Measurements from ENCODE around the gene NAA35. TPM values are rescaled to one million over a fixed set of nuclear protein-coding genes. Genes with fewer than 3 reads are reported as not detected.
"Not testable (repeated sequence)": the region's sequence is repeated elsewhere in the genome, so short reads cannot be mapped to it uniquely, and the experiment has no call there.

The NAA35 gene
- total RNA-seq, 1 donor from 2014 or later, result 29.6 TPM

DNA sequence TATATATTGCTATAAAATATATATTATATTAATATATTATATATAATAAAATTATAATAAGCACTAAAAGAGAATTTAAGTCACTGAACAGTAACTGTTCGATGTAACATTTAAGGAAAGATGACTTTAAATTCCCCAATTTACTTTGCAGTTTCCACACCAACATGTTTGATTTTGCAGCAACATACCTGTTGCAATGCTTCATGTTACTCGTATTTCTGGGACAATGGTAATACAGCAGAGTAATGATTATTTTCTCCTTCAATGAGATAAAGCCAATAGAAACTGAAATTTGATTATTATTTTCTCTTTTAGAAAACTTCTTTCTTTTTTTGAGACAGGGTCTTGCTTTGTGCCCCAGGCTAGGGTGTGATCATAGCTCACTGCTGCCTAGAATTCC, 9.5 kb upstream of the NAA35 start:
- Mint-ChIP-seq H3K4me1 (peaks cover 6% of the 10 kb centered on the region), H3K27me3 (peaks cover 25% of the 10 kb centered on the region), H3K27ac (no peak overlapping the region), H3K9me3 (no peaks in the 10 kb centered on the region), H3K36me3 (ENCODE audit: low read depth) (no peaks in the 10 kb centered on the region), H3K4me3 (no peak overlapping the region)
- no peak for DNase-seq
- intact Hi-C loops (cut with micrococcal nuclease), result no loop called here

DNA sequence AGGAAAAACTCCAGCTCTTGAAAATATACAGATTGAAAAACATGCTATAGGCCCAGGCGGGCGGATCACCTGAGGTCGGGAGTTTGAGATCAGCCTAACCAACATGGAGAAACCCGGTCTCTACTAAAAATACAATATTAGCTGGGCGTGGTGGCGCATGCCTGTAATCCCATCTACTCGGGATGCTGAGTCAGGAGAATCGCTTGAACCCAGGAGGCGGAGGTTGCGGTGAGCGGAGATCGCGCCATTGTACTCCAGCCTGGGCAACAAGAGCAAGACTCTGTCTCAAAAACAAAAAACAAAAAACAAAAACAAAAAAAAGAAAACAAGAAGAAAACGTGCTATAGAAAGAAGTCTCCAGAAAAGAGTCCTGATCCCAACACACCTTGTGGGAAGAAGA, 5.0 kb upstream of the NAA35 start:
- H3K4me1 Mint-ChIP-seq; DNase-seq; H3K27me3 Mint-ChIP-seq; H3K9me3 Mint-ChIP-seq; intact Hi-C loops (cut with micrococcal nuclease); H3K4me3 Mint-ChIP-seq; H3K27ac Mint-ChIP-seq; H3K36me3 Mint-ChIP-seq (ENCODE audit: low read depth): not testable (repeated sequence)

DNA sequence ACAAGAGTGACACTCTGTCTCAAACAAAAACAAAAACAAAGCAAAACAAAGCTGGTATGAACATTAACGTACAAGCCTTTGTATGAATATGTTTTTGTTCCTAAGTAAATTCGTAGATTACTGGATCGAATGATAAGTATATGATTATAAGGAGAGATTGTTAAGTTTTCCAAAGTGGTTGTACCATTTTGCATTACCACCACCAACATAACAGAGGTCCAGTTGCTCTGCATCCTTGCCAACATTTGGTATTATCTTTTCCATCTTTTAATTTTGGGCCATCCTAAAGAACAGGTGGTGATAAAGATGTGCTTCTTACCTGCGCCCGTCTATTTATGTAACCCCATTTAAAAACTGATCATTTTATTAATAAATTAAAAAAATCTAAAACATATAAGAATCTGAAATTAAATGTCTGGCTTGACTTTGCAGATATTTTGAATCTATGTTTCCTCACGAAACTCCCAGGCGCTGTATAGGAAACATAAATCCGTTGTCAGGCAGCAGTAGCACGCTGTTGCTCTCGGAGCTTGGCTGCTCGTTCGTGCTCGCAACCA, 593 bp upstream of the NAA35 start:
- Mint-ChIP-seq H3K9me3 (no peaks in the 10 kb centered on the region), H3K4me1 (peaks cover 10% of the 10 kb centered on the region), H3K27me3 (no peaks in the 10 kb centered on the region), H3K4me3 (no peak overlapping the region), H3K36me3 (ENCODE audit: low read depth) (peaks cover 14% of the 10 kb centered on the region), H3K27ac (peak overlapping the region; percentile 92)
- intact Hi-C loops (cut with micrococcal nuclease), result loop anchor here (1.0 to 10.0 kb wide), 6 partner anchors 133 to 1962 kb away; partner anchors contain the start of genes GOLM1 and TUT7
- DNase-seq, result no peak

DNA sequence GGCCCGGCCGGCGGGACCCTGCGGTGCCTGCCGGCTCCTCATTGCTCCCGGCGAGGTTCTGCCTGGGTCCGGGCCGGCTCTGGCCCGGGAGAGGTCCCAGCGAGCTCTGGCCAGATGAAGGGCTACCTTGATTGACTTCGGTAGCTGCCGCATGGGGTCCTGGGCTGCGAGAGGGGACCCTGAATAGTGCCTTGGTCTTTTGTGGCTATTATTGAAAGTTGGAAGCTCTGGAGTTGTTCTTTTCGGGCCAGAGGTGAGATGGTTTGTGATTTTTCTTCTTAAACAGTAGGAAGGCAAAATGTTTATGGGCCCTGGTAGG, 635 bp downstream of the NAA35 start:
- Mint-ChIP-seq H3K4me3 (no peak overlapping the region), H3K36me3 (ENCODE audit: low read depth) (peaks cover 20% of the 10 kb centered on the region), H3K27me3 (no peaks in the 10 kb centered on the region), H3K4me1 (peaks cover 14% of the 10 kb centered on the region), H3K27ac (peak overlapping the region; percentile 90), H3K9me3 (no peaks in the 10 kb centered on the region)
- DNase-seq, result no peak
- intact Hi-C loops (cut with micrococcal nuclease), result loop anchor here (1.0 to 10.0 kb wide), 5 partner anchors 134 to 1963 kb away; partner anchors contain the start of genes GOLM1 and ISCA1

DNA sequence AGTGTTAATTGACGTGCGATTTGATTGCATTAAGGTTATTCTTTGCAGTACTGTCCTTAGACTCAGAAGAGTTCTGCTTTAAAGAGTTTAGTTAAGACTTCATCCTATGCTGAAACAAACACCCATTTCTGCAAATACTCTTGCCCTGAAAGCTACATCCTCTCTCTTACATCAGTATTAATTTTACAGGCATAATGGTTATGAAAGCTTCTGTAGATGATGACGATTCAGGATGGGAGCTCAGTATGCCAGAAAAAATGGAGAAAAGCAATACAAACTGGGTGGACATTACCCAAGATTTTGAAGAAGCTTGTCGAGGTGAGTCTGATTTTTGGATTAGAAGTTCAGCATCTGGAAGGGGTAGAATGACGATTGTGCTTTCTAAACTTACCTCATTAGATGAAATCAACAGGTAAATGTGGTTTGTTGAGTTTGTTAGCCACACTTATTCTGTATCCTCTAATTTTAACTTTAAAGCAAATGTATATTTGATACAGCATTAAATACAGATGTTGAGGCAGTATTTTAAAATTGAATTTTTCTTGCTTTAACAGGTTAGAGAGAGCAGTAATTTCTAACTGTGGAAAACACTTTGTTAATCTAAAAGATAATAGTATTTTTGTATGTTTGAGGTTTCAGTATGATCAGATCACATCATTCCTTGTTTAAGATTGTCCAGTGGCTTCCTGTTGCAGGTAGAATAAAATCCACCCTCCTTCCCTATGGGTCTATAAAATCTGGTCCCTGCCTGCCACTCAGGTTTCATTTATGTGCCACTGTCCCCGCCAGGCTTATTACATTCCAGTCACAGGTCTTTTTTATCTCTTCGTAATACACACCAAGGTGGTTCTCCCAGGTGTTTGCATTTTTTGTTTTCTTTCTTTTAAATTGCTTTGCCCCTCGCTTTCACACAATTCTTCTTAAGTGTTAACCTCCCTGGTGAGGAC, 1.3 kb downstream of the NAA35 start:
- Mint-ChIP-seq H3K27ac (peak overlapping the region; percentile 90), H3K36me3 (ENCODE audit: low read depth) (peaks cover 24% of the 10 kb centered on the region), H3K4me1 (peaks cover 16% of the 10 kb centered on the region), H3K27me3 (no peaks in the 10 kb centered on the region), H3K9me3 (no peaks in the 10 kb centered on the region), H3K4me3 (no peak overlapping the region)
- no peak for DNase-seq
- intact Hi-C loops (cut with micrococcal nuclease), result loop anchor here (1.0 to 10.0 kb wide), 5 partner anchors 135 to 1963 kb away; partner anchors contain the start of genes GOLM1 and ISCA1

DNA sequence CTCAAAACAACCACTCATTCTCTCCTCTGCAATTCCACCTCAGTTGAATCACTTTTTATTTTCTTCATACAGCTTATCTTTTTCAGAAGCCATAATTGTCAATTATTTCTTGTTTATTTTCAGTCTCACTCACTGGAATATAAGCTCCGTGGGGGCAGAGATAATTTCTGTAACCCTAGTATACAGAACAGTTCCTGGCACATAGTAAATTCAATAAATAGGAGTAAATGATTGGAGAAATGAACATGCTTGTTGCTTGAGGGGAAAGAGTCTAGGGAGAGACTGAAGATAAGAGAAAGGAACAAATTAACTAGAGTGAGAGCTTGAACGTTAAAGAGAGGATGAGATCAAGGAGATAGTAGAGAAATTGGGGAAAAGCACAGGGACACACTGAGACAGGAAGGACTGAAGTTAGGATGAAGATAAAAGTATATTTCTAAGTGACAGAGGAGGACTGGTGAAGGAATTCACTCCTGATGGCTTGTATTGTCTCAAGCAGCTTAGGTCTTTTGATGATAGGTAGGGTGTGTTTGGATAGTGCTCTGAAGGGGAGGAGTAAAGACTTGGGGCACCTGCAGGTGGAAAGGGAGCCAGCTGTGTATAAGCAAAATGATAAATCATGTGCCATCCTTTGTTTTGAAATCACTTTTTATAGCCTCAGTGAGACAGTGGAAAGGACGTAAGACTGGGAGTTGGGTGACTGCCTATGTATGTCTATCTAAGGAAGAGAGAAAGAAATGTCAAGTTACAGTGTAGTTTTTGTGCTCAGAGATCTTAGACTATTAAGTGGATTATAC, 2.2 kb downstream of the NAA35 start:
- no peak for DNase-seq
- Mint-ChIP-seq H3K9me3 (no peaks in the 10 kb centered on the region), H3K36me3 (ENCODE audit: low read depth) (peaks cover 30% of the 10 kb centered on the region), H3K4me3 (no peak overlapping the region), H3K4me1 (peaks cover 19% of the 10 kb centered on the region), H3K27me3 (no peaks in the 10 kb centered on the region), H3K27ac (no peak overlapping the region)
- intact Hi-C loops (cut with micrococcal nuclease), result loop anchor here (5.0 to 10.0 kb wide), 3 partner anchors 136 to 1648 kb away; partner anchors contain the start of gene GOLM1

DNA sequence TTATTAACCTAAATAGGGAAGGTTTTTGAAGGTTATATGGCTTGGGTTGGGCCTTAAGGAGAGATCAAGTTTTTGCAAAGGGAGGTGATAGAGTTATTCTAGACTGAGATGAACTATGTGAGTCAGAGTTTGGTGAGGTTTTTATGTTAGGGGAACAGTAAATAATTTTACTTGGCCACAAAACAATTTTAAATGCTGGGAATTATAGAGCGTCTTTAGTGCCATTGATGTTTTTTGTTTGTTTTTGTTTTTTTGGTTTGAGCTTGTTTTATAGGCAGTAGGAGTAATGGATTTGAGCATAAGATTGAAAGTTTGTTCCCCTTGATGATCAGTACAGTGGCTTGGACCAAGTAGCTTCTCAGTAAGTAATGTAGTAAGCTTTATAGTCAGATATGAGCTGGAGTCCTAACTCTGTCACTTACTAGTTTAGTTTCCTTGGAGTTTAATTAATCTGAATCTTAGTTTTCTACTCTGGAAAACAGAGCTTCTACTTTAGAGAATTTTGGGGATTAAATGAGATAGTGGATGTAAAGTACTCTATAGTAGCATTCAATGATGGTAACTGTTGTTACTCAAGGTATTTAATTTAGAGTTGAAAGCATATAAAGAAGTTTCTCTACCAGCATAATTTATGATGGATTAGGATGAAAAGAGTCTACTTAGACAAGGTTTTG, 2.9 kb downstream of the NAA35 start:
- H3K27ac Mint-ChIP-seq, result no peak overlapping the region
- peaks cover 22% of the 10 kb centered on the region for H3K4me1 Mint-ChIP-seq
- no peak overlapping the region for H3K4me3 Mint-ChIP-seq
- DNase-seq, result no peak
- H3K36me3 Mint-ChIP-seq (ENCODE audit: low read depth), result peaks cover 35% of the 10 kb centered on the region
- intact Hi-C loops (cut with micrococcal nuclease), result loop anchor here (5.0 to 10.0 kb wide), 3 partner anchors 137 to 1649 kb away; partner anchors contain the start of gene GOLM1
- H3K9me3 Mint-ChIP-seq, result no peaks in the 10 kb centered on the region
- no peaks in the 10 kb centered on the region for H3K27me3 Mint-ChIP-seq

DNA sequence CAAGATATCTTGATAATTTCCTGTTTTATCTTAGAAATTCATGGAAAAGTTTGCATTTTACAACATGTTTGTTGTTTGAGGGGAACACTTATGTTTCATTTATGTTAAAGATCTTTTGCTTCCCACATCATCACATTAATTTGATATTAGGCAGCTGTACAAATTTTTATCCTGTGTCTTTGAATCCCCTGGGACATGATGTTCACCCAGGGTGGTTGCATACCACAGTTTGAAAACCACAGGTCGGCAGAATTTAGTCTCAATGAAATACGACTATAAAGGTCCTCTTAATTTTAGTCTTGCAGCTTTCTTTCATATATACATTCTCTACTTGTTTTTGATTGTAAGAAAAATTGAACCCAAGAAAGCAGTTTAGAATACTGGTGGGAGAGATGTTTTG, 3.7 kb downstream of the NAA35 start:
- intact Hi-C loops (cut with micrococcal nuclease), result loop anchor here (5.0 to 10.0 kb wide), 3 partner anchors 137 to 1650 kb away; partner anchors contain the start of gene GOLM1
- Mint-ChIP-seq H3K4me3 (no peak overlapping the region), H3K27ac (no peak overlapping the region), H3K36me3 (ENCODE audit: low read depth) (peaks cover 41% of the 10 kb centered on the region), H3K9me3 (no peaks in the 10 kb centered on the region), H3K4me1 (peaks cover 23% of the 10 kb centered on the region), H3K27me3 (no peaks in the 10 kb centered on the region)
- DNase-seq, result no peak

DNA sequence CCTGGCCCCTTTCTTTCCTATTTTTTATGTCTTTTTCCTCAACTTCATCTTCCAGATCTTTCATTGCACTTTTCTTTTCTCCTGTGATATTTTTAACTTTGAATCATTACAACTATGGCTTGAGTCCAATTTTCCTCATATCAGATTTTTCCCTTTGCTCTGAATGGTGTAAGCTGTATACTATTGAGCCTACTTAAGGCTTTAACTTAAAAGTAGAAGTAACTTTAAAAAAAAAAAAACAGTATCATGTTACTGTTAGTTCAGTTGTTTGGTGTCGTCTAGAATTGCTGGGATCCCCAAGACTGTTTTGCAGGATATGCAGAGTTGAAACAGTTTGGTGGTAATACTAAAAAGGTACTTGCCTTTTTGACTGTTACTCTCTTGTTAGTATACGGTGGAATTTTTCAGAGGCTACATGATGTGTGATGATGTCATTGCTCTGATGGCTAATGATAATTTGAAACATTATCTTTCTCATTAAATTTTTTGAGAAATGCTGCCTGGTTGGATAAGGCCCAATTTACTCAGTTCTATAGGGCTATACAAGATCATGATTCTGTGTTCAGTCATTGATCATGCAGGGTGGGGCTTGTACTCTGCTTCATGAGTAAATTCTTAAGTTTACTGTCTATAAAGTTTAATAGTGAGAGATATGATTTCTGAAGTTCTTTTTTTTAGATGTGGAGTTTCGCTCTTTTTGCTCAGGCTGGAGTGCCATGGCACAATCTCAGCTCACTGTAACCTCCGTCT, 8.8 kb downstream of the NAA35 start:
- intact Hi-C loops (cut with micrococcal nuclease), result loop anchor here (10.0 kb wide), 1 partner anchor 1655 kb away; no protein-coding TSS in a partner anchor
- no peaks in the 10 kb centered on the region for H3K27me3 Mint-ChIP-seq
- no peaks in the 10 kb centered on the region for H3K9me3 Mint-ChIP-seq
- peak overlapping the region; percentile 0 for H3K27ac Mint-ChIP-seq
- H3K36me3 Mint-ChIP-seq (ENCODE audit: low read depth), result peaks cover 61% of the 10 kb centered on the region
- no peak overlapping the region for H3K4me3 Mint-ChIP-seq
- no peak for DNase-seq
- H3K4me1 Mint-ChIP-seq, result peaks cover 19% of the 10 kb centered on the region

DNA sequence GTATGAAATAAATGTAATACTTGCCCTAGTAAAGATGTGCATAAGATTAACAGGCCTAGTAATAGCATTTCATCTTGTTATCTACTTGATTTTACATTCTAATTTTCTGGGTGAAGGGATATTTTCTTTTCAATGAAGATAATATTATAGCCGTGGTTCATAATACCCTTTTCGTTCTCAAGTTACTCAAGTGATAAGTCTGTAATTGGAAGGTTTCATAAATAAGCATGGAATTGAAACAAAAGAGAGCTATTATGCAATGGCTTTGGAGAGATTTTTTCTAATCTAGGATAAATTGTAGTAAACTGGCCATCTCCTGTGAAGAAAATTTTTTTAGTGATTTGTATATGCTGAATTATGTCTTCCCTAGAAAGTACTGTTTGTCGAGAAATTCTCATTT, 19.0 kb downstream of the NAA35 start:
- no peak for DNase-seq
- intact Hi-C loops (cut with micrococcal nuclease), result no loop called here
- H3K9me3 Mint-ChIP-seq, result no peaks in the 10 kb centered on the region
- H3K36me3 Mint-ChIP-seq (ENCODE audit: low read depth), result peaks cover 45% of the 10 kb centered on the region
- H3K4me1 Mint-ChIP-seq, result peaks cover 4% of the 10 kb centered on the region
- no peak overlapping the region for H3K27ac Mint-ChIP-seq
- no peak overlapping the region for H3K4me3 Mint-ChIP-seq
- no peaks in the 10 kb centered on the region for H3K27me3 Mint-ChIP-seq

DNA sequence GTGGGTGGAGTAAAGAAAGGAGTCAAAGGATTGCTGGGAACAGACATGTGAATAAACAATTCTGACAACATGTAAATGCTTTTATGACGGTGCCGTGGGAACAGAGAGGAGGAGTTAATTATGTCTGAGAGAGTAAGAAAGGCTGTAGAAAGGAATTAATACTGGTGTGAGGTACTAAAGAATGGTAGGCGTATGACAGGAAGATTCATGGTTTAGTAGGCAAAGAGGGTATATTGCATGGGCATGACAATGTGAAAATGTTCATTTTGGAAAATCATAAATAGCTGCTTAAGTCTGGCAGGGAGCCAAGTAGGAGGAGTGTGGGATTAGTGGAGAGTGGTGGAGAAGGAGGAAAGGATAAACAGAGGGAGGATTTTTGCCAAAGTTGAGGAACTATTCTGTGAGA, 19.7 kb downstream of the NAA35 start:
- H3K36me3 Mint-ChIP-seq (ENCODE audit: low read depth), result peaks cover 50% of the 10 kb centered on the region
- H3K27ac Mint-ChIP-seq, result no peak overlapping the region
- H3K4me1 Mint-ChIP-seq, result peaks cover 4% of the 10 kb centered on the region
- no peak for DNase-seq
- no peak overlapping the region for H3K4me3 Mint-ChIP-seq
- intact Hi-C loops (cut with micrococcal nuclease), result no loop called here
- H3K27me3 Mint-ChIP-seq, result no peaks in the 10 kb centered on the region
- H3K9me3 Mint-ChIP-seq, result no peaks in the 10 kb centered on the region

DNA sequence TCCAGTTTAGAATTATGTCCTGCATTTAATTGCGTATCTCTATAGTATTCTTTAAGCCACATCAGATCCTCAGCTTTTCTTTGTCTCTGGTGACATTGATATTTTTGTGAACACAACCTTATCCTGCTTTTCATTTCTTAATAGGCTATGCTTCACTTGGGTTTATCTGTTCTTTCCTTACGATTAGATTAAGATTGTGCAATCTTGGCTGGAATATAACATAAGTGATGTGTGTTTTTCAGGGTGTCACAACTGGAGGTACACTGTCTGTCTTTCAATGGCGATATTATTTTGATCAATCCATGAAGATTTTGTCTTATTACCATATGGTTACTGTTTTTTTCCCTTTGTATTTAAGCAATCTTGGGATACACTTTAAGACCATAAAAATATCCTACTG, 23.6 kb downstream of the NAA35 start:
- intact Hi-C loops (cut with micrococcal nuclease), result no loop called here
- Mint-ChIP-seq H3K27ac (no peak overlapping the region), H3K4me3 (no peak overlapping the region), H3K4me1 (no peaks in the 10 kb centered on the region), H3K36me3 (ENCODE audit: low read depth) (peaks cover 47% of the 10 kb centered on the region), H3K27me3 (no peaks in the 10 kb centered on the region), H3K9me3 (no peaks in the 10 kb centered on the region)
- no peak for DNase-seq

DNA sequence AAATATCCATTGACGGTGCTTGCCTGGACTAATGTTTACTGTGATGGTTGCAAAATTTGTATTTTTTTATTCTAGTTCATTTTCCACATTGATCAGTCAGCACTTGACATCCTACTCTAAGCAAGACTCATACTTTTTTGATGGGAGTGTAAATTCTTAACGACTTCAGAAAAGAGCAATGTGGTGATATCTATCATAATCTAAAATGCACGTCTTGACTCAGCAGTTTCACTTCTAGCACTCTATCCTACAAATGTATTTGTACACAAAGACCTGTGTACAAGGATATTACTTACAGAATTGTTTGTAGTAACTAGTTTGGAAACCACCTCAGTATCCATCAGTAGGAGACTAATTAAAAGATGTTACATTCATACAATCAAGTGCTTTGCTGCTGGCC, 24.0 kb downstream of the NAA35 start:
- H3K4me1 Mint-ChIP-seq, result no peaks in the 10 kb centered on the region
- no peaks in the 10 kb centered on the region for H3K27me3 Mint-ChIP-seq
- H3K36me3 Mint-ChIP-seq (ENCODE audit: low read depth), result peaks cover 45% of the 10 kb centered on the region
- no peak for DNase-seq
- H3K4me3 Mint-ChIP-seq, result no peak overlapping the region
- intact Hi-C loops (cut with micrococcal nuclease), result no loop called here
- H3K27ac Mint-ChIP-seq, result peak overlapping the region; percentile 39
- no peaks in the 10 kb centered on the region for H3K9me3 Mint-ChIP-seq
